Airway epithelial cell (primary cell): Measurements from ENCODE around the gene OSM. TPM values are rescaled to one million over a fixed set of nuclear protein-coding genes. Genes with fewer than 3 reads are reported as not detected.

ENCODE experiments used
- total RNA-seq: library from RNA; depleted of rRNA; stranded (reverse); fragments of >200 nt; gene quantifications from 2 replicates; pipeline ENCODE4 v1.2.3, GENCODE V29; 2015

The OSM gene
- total RNA-seq, result not detected in 2 replicates

DNA sequence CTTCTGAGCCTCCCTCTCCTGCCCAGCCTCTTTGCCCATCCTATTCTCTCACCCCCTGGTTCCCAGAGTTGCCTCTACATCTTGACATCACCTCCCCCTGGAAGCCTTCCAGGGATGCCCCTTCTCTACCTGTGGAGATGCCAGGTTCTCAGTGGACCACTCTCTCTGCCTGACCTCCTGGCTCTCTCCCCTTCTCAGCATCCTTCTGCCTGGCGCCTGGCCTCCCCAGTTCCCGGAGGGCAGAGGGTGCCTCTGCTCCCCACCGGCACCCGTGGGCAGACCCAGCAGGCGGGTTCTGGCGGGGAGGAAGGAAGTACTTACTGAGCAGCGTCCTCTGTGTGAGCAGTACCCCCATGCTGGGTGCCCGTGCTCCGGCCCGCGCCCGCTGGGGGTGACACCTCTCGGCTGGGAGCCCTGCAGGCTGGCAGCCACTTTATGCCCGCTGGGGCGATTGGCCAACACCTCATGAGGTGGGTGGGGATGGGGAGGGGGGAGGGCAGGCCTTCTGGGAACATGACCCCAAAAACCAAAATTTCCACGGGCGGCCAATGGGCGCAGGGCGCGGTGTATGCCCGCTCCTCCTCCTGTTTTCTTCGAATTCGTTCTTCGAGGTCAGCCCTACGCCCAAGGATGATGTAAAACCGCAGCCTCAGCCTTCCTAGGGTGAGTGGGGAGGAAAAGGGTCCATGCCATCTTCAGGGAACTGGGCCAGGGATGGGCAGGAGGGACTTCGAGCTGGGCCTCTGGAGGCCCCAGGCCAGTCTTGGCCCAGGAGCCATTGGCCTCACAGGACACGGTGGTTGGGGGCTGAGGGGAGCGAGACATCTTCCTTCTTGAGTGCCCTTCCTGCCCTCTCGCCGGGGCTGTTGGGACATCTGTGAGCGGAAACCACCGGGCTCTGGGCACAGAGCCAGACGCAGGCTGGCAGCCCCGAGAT, at the start of gene OSM:
TSS of gene OSM (minus strand) at position 407 of the 937 bp plus-strand sequence. CDS start at position 355, 52 bp downstream.

DNA sequence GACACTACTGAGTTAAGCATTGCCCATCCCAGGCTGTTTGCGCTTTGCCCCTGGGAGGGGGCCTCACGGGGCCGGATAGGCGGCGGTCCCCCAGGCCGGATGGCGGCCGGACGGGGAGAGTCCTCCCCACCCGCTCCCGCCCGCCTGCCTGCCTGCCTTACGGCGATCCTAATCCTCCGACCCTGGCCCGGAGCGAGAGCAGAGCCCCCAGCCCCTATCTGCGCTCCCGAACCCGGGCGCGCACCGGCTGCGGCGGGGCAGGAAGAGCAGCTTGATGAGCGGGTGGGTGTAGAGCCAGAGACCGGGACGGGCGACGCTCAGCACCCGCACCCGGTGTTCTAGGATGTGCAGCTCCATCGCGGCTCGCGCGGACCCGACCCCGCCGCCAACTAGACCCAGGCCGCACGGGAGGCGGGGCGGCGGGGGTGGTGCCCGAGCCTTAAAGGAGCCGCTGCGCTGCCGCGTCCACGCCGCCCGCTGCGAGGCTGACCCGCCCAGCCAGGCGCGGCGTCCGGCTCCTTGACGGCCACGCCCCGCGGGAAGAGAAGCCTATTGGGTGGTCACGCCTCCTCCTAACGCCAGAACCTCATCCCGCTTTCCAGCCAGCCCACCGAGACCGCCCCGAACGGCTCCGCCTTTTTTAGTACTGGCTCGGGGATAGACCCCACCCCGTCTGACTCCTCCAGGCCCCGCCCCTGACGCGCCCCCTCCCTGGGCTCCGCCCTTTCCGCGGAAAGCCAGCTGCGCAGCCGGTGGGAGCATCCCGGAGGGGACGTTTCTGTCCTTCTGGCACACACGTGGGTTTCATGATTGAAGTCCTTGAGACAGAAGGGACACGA, 22.7 kb upstream of the OSM start, which contains the start of gene CASTOR1:
TSS of gene CASTOR1 (minus strand) at position 365 of the 839 bp plus-strand sequence. CDS start at position 357, 8 bp downstream.

DNA sequence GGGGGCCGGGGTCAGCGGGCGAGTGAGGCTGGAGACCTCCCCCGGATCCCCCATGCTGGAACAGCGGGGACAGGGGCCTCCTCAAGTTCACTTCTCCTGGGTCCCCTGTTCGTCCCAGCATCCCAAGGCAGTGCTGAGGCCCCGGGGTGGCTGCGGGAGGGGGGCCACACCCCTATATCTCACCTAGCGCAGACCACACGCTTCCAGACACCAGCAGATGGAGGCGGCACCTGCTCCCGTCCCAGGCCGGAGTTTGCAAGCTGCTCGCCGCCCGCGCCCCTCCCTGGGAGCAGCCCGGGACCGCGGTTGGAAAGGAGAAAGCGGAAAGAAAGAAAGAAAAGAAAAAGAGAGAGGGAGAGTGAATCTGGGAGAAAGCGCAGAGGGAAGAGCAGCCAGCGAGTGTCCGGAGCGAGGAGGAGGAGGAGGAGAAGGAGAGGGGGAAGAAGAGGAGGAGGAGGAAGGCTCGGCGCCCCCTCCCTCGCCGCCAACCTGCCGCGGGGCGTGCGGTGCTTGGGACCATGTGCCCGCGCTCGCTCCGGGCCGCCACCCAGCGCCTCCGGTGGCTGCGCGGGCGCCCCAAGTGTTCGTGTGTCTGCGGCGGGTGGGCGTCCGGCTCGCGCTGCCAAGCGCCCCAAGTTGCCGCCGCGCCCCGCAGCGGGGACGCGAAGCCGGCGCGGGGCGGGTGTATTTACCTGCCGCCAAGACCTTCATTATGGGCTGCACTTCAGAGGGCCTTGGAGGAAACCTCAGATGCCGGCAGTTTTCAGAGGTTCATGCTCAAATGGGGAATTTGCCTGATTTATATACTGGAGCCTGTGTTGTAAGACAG, 20.5 kb downstream of the OSM start, which contains the start of gene LIF:
TSS of gene LIF (minus strand) at position 775 of the 829 bp plus-strand sequence. CDS start at position 711, 64 bp downstream.

Other genes starting within 250 kb of the OSM start
- gene HORMAD2, start 186.4 kb downstream of the OSM start, total RNA-seq, result not detected in 2 replicates
- 1.3 and 2.5 TPM in 2 replicates for gene LIF, start 20.1 kb downstream of the OSM start, total RNA-seq
- gene CASTOR1, start 22.7 kb upstream of the OSM start, total RNA-seq, result 24.9 and 32.7 TPM in 2 replicates
- 31.9 and 32.6 TPM in 2 replicates for gene TBC1D10A, start 60.1 kb upstream of the OSM start, total RNA-seq
- 32.5 and 47.7 TPM in 2 replicates for gene SF3A1, start 90.0 kb upstream of the OSM start, total RNA-seq
- 2.4 and 2.9 TPM in 2 replicates for gene CCDC157, start 90.2 kb upstream of the OSM start, total RNA-seq
- gene RNF215, start 120.6 kb upstream of the OSM start, total RNA-seq, result 10.5 and 16.7 TPM in 2 replicates
- gene SEC14L2, start 130.2 kb upstream of the OSM start, total RNA-seq, result 28.9 and 61.4 TPM in 2 replicates
- gene MTFP1, start 158.9 kb upstream of the OSM start, total RNA-seq, result 61.4 and 66.2 TPM in 2 replicates
- gene SEC14L3, start 205.2 kb upstream of the OSM start, total RNA-seq, result not detected in 2 replicates
- not detected in 2 replicates for gene SEC14L4, start 238.8 kb upstream of the OSM start, total RNA-seq